Stimulated activated CD8-positive, alpha-beta memory T cell treated with anti-CD3 and anti-CD28 coated beads, Interleukin-12 subunit alpha, Interleukin-12 subunit beta, amount 100 ng/mL, for 24 hours (primary cell): ENCODE measurements around the gene IPCEF1.
"Not testable (repeated sequence)": the region's sequence is repeated elsewhere in the genome, so short reads cannot be mapped to it uniquely, and the experiment has no call there.

Experiments used
- DNase-seq: peaks from one replicate; pipeline ENCODE4 v3.0.0-alpha.2; 2020; ENCODE audit errors: extremely low read depth

Gene IPCEF1

DNA sequence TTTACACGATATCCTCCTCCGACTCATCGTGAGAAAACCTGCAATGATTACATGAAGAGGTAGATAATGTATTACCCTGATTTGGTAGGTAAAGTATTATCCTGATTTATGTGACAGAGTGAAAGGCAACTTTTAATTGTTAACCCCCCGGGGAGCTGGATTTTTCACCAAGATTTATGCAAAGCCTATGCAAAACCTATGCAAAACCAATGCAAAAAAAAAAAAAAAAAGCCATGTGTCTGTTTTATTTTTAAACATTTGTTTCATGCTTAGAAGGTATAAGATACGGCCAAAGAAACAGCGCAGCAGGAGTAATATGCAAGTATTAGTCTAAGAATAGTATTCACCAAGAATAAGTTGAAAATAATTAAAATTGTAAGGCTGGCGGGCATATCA, 109.9 kb downstream of the IPCEF1 start:
- DNase-seq, result no peak

DNA sequence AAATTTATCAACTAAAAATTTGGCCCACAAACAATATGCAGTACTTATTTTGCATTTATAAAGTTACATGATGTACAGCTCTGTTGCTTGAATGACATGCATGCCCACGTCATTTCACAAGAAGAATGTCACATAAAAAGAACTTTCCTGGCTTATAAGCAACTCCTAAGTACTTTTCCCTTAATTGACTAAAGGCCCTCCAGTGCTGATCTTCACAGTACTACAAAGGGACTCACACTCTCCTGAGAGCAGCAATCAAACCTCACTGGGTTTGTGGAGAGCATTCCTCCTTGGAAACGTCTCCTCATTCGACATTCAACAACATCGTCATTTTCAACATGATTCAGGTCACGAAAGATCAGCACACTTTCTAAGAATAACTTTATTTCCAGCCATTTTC, 111.1 kb downstream of the IPCEF1 start:
- no peak for DNase-seq

GRCh38 chr6:154243793-154244750, 112.5 kb downstream of the IPCEF1 start:
- no peak for DNase-seq

DNA sequence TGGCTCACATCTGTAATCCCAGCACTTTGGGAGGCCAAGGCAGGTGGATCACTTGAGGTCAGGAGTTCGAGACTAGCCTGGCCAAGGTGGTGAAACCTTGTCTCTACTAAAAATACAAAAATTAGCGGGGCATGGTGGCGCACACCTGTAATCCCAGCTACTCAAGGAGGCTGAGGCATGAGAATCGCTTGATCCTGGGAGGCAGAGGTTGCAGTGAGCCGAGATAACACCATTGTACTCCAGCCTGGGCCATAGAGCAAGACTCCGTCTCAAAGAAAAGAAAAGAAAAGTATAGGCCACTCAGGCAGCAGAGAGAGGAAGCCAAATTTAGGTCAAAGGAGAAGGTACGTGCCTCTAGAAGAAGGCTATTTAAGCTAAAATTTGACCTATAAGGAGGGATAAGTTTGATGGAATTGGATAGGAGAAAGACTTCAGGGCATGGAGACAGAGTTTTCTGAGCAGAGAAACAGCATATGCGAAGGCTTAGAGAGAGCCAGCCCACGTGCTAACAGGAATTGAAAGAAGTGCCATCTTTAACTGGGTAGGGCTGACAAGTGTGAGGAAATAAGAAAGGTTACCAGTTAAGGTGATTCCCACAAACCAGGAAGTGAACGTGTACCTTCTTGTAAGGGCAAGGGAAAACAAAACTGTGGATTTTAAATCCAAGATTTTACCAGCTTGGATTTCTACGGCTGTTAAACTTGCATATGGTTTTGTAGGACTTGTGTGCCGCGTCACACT, 113.8 kb downstream of the IPCEF1 start:
- no peak for DNase-seq

DNA sequence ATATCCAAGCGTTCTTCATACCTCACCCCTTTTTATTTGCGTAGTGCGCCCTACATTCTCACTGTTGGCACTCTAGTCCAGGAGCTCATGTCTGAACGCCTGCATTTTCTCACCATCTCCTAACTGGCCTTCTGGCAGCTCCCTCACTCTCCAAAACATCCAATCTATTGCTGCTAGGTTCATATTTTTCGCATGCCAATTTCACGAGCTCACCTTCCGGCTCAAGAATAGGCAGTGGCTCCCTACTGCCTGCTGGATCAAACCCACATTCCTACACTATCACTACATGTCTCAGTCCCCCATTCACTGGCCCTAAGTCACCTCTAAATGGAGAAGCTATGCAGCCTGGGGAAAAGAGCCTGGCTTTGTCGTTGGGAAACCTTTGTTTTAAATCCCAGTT, 115.0 kb downstream of the IPCEF1 start:
- no peak for DNase-seq

DNA sequence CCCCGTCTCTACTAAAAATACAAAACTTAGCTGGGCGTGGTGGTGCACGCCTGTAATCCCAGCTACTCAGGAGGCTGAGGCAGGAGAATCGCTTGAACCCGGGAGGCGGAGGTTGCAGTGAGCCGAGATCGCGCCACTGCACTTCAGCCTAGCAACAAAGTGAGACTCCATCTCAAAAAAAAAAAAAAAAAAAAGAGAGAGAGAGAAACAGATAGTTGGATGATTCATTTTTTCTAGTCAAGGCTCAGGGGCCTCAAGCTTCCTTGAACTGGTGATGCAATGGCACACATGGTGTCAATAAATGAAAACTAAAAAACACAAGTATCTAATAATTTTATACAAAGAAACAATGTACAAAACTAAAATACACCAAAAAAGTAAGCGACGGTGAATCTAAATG, 115.5 kb downstream of the IPCEF1 start:
- DNase-seq, result not testable (repeated sequence)

- DNase-seq, result no peak
These were observed 117.2 kb downstream of the IPCEF1 start for GRCh38 chr6:154239392-154239791.

DNA sequence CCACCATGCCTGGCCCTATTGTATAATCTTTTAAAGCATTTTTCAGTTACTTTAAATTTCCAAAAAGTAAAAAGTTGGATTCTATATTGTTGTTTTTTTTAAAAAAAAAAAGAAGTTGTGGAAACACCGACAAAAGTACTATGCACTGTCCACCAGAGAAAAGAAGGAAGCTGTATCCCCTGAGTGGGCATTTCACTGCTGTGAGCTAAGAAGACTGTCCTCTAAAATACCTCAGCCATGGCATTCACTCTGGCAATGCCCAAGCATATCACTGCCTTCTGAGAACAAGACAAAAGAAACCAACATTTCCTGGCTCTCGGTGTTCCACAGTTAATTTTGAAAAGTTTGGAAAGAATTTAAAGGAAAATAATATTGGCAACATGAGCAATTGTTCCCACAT, 117.8 kb downstream of the IPCEF1 start:
- no peak for DNase-seq

DNA sequence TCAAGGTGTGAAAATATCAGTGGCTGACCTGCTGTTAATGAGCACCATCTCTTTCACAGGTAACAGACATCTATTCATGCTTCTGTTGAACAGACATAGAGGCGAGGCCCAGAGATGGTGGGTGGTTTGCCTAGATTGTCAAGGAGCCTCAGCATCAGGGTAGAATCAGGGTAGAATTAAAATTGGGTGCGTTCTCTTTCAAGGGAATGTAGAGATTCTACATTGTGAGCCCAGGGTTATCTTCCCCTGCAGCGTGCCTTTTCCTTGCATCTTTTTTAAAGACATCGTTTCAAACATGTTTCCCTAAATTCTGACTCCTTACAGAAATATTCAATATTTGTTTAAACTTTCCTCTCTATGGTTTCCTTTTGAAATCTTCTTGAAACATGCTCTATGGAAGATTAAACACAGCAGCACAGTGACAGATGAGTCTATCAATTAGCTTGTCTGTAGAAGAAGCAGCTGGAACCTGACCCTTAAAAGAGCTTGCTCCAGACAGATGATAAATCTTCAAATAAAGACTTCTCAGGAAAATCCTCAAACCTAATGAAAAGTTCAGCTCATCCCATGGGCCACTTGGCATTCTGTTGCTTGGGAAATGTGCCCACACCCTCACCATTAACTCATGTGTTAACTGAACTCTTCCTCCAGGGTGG, 119.8 kb downstream of the IPCEF1 start:
- DNase-seq, result no peak

DNA sequence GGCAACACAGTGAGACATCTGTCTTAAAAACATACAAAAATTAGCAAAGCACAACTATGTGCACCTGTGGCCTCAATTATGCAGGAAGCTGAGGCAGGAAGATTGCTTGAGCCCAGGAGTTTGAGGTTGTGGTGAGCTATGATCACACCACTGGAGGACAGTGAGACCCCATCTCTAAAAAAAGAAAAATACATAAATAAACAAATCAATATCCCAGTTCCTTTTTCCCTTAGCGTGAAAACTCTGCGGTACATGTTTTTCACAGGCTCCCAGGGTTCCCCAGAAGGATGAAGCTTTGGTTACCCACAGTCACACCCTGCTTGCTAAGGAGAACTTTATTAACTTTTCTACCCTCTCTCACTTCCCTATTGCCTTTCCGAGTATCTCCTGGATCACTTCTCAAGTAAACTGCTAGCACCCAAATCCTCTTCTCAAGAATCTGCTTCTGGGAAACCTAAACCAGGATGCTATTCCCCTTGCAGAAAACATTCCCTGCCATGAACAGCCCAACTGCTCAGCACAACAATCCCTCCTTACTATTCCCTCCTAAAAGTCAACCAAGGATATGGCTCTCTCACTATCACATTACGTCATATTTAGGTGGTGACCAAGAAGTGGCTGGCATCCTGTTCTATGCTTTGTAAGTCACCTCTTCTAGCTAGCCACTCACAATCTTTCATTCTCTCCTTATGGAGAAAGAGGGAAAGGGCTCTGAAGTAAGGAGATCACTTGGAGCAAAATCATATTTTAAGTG, 122.4 kb downstream of the IPCEF1 start:
- DNase-seq, result no peak

DNA sequence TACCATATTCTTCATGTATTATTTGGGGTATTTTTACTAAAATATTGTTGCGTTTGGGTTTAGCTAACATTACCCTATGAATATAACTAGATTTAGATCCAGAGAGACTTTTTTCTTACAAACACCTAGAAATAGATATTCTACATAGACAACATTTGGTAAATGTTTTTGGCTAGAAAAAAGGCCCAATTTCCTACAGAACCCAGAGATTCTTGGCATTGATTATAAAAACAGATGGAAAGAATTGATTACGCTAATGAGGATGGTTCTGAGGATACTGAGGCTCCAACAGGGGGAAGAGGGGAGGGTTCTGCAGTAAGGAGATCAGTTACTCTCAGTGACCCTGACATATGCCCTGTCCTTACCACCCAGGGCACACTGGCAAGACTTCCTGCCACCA, 123.2 kb downstream of the IPCEF1 start:
- no peak for DNase-seq

DNA sequence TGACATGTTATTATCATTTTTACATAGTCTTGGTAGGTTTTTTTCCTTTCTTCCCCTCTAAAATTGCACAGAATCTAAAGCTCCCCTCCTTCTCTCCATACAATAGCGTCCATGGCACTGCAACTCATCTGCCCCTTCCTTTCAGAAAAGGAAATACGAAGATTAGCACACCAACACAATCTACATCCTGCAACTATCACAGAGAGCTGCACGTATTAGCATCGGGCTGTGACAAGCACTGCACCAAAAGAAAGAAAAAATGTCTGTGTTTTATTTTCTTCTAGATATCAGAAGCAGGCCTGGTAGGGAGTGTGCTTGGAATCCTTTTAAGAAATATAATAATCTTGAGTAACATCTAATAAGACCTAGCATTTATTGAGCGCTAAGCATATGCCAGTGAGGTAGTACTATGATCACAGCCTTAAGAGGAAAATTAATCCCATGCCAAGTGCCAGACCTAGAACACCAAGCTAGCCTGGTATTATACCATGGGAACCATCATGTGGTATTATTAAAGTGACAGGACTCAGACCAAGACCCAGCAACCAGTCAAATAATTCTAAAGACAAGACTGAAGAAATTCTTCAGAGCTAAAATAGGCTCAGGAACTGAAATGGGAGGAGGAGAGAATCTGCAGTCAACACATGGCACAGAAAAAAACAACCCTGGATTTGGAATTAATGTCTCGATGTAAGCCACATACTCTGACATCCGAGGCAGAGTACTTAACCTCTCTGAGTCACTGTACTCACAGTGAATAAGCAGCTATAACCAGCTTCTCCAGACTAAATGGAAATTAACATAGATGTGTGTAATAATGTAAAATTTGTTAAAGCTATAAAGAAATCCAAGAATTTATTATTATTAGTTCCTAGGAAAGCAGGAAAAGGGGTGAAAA, 124.3 kb downstream of the IPCEF1 start:
- DNase-seq, result no peak

GRCh38 chr6:154230910-154231595, 125.5 kb downstream of the IPCEF1 start:
- DNase-seq, result no peak

GRCh38 chr6:154230393-154230792, 126.2 kb downstream of the IPCEF1 start:
- DNase-seq, result no peak

DNA sequence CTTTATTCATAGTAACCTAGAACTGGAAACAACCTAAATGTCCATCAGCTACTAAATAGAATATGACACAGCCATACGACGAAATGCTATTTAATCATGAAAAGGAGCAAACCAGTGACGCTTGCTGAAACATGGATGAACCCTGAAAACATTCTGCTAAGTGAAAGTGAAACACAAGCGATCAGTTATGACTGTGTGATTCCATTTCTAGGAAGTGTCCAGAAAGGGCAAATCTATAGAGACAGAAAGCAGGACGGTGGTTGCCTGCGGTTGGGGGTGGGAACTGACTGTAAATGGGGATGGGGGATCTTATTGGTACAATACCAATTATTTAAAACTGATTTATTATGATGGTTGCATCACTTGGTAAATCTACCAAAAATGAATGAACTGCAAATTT, 126.8 kb downstream of the IPCEF1 start:
- no peak for DNase-seq

GRCh38 chr6:154228521-154228905, 128.1 kb downstream of the IPCEF1 start:
- no peak for DNase-seq

DNA sequence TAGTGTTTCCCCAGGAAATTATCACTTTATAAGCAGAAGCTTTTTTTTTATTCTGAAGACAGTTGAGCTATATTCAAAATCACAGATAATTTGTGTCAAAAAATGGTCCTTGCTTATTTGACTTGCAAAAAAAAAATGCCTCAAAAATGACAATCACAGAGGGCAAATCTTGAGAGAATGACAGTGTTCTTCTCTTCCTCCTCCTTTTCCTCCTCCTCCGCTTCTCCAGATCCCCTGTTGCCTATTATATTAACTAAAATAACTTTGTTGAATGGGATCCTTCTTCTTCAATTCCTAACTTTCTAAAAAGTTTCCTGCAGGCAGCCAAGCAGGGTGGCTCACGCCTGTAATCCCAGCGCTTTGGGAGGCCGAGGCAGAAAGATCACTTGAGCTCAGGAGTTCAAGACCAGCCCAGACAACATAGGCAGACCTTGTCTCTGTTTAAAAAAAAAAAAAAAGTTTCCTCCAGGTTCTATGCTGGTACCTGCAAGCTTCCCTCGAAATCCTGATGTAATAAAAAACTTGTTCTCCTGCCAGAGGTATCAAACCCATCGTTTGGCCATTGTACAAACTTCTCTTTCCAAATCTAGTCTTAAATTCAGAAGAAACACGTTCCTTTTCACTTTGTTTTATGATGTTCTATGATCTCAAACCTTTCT, 128.6 kb downstream of the IPCEF1 start:
- DNase-seq, result no peak

DNA sequence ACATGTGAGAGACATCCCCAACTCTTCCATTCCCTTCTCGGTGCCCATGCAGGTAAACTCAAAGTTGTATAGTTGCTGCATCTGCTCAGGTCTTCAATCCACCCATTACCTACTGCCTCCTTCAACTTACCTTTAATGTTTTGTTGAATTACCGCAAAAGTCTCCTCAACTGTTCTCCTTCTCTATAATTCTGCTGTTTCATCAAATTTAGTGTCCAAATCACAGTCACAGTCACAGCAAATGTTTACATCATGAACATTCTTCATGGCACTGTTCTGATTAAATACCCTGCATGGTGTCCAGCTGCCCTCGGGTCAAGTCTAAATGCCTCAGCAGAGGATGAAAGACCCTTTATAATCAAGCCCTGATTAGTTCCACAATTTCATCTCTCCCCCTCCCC, 130.1 kb downstream of the IPCEF1 start:
- DNase-seq, result no peak

- DNase-seq, result no peak
These were observed 133.3 kb downstream of the IPCEF1 start for GRCh38 chr6:154223296-154223695.

DNA sequence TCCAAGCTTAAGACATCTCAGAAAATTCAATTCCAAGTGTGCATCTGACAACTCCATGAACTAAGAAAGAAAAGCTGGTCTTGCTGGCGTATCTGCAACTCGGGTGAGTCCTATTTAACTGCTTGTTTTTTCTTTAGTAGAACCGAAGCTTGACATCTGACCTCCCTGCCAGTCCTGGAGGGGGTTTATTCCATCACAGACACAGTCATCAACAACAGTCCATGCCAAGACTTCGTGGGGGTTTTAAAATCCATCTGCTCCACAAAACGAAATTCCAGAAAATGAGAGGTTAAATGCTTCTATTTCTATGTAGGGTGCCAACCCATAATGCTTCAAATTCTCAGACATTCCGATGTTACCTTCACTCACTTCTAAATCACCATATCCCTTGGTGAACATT, 133.9 kb downstream of the IPCEF1 start:
- DNase-seq, result no peak
